B cell (primary cell): ENCODE measurements around the gene ATP10B. TPM values are rescaled to one million over a fixed set of nuclear protein-coding genes. Genes with fewer than 3 reads are reported as not detected.

Experiments used
- ATAC-seq: fragments of 200-7000 bp; cut with Tn5 transposase; one replicate; pipeline ENCODE4 v1.10.0; 2021; ENCODE audit warnings: low read depth, mild to moderate bottlenecking, moderate number of reproducible peaks, moderate library complexity
- CTCF ChIA-PET: fragments of 350-600 bp; sonication (Branson Sonifier 250); formaldehyde crosslinking; loops from one replicate; lab custom pipeline; 2021; ENCODE audit warnings: antibody characterized with exemption, inconsistent platforms; lab: Charles Lee
- POLR2A ChIA-PET: fragments of 350-600 bp; sonication (Branson Sonifier 250); formaldehyde crosslinking; loops from one replicate; lab custom pipeline; 2021; ENCODE audit warnings: antibody characterized with exemption; lab: Charles Lee
- DNase-seq: peaks from one replicate; pipeline ENCODE4 v3.0.0; 2013
- H2AFZ ChIP-seq: 2 replicates; pipeline ENCODE4 v1.6.1; 2012; ENCODE audit warnings: mild to moderate bottlenecking, low read depth, low read length; ENCODE audit not compliant: insufficient read depth, poor library complexity, severe bottlenecking
- H3K27ac ChIP-seq, 2 donors: 1 replicate in 1 of 2; 2 replicates in 1 of 2; pipeline ENCODE4 v1.5.1; 2012 to 2013; ENCODE audit warnings: low read length in 2 of 2, mild to moderate bottlenecking in 2 of 2, moderate library complexity in 1 of 2
- H3K27me3 ChIP-seq, 4 experiments: fragments of 200-600 bp in 1 of 4; sonication (generic) in 1 of 4; replicated peaks in 1 of 4; 1 replicate in 2 of 4; 2 replicates in 2 of 4; pipeline versions ENCODE4 v1.6.1 to v1.7.0; 2013 to 2016; ENCODE audit warnings: low read length in 3 of 4, mild to moderate bottlenecking in 2 of 4, mixed read lengths in 1 of 4, moderate library complexity in 1 of 4; ENCODE audit not compliant: insufficient read depth in 4 of 4, control insufficient read depth in 3 of 4; ENCODE audit errors: control extremely low read depth in 1 of 4
- H3K36me3 ChIP-seq, 2 experiments: replicated peaks in 1 of 2; 1 replicate in 1 of 2; 2 replicates in 1 of 2; pipeline versions ENCODE4 v1.6.1 to v1.7.1; 2013; ENCODE audit warnings: low read length in 1 of 2; ENCODE audit not compliant: insufficient read depth in 2 of 2, control insufficient read depth in 1 of 2; ENCODE audit errors: control extremely low read depth in 1 of 2, extremely low read depth in 1 of 2
- H3K4me1 ChIP-seq, 2 donors: fragments of 200-600 bp in 1 of 2; sonication (generic) in 1 of 2; 1 replicate in 1 of 2; 2 replicates in 1 of 2; pipeline versions ENCODE4 v1.5.1 to v1.6.1; 2013 to 2017; ENCODE audit warnings: low read length in 2 of 2; ENCODE audit not compliant: control insufficient read depth in 2 of 2, insufficient read depth in 2 of 2
- H3K4me2 ChIP-seq: replicated peaks from 2 replicates; pipeline ENCODE3; 2012; ENCODE audit warnings: mild to moderate bottlenecking, low read depth, low read length; ENCODE audit not compliant: poor library complexity, severe bottlenecking
- H3K4me3 ChIP-seq, 5 experiments: fragments of 200-600 bp in 1 of 5; sonication (generic) in 1 of 5; 1 replicate in 3 of 5; 2 replicates in 2 of 5; pipeline versions ENCODE4 v1.5.1 to v1.7.0; 2011 to 2016; ENCODE audit warnings: low read length in 4 of 5, mild to moderate bottlenecking in 4 of 5, low read depth in 2 of 5, control low read depth in 1 of 5, moderate library complexity in 1 of 5; ENCODE audit not compliant: insufficient read depth in 1 of 5; ENCODE audit errors: control extremely low read depth in 1 of 5, extremely low read depth in 1 of 5
- H3K79me2 ChIP-seq: fragments of 200-600 bp; sonication (generic); one replicate; pipeline ENCODE4 v1.6.0; 2016; ENCODE audit warnings: low read length; ENCODE audit not compliant: control insufficient read depth, insufficient read depth
- H3K9ac ChIP-seq: fragments of 200-600 bp; sonication (generic); 2 replicates; pipeline ENCODE4 v1.6.1; 2017; ENCODE audit warnings: mild to moderate bottlenecking, low read length, moderate library complexity
- H3K9me3 ChIP-seq, 3 donors: one replicate each; pipeline versions ENCODE4 v1.6.1 to v1.7.1; 2013; ENCODE audit warnings: low read length in 2 of 3; ENCODE audit not compliant: control insufficient read depth in 2 of 3, insufficient read depth in 1 of 3; ENCODE audit errors: control extremely low read depth in 1 of 3
- H4K20me1 ChIP-seq: 2 replicates; pipeline ENCODE4 v1.6.0; 2012; ENCODE audit warnings: mild to moderate bottlenecking, low read length; ENCODE audit not compliant: insufficient read depth, control insufficient read depth, poor library complexity, severe bottlenecking
- H3K27ac Mint-ChIP-seq: one replicate; pipeline ENCODE4 v1.8.0; 2021; ENCODE audit warnings: mixed read lengths
- H3K27me3 Mint-ChIP-seq: one replicate; pipeline ENCODE4 v1.8.0; 2021; ENCODE audit warnings: mixed read lengths
- H3K4me1 Mint-ChIP-seq: one replicate; pipeline ENCODE4 v1.8.0; 2021; ENCODE audit warnings: mixed read lengths
- H3K4me3 Mint-ChIP-seq: one replicate; pipeline ENCODE4 v1.8.0; 2021; ENCODE audit warnings: mixed read lengths
- H3K9me3 Mint-ChIP-seq: one replicate; pipeline ENCODE4 v1.8.0; 2022; ENCODE audit warnings: mixed read lengths; ENCODE audit not compliant: insufficient read depth
- CTCF ChIP-seq: fragments of 200-600 bp; IDR thresholded peaks from one replicate; pipeline ENCODE4 v1.8.0; 2022; ENCODE audit warnings: antibody characterized with exemption, mild to moderate bottlenecking
- EZH2 ChIP-seq: IDR thresholded peaks from 2 replicates; pipeline ENCODE4 v1.6.1; 2012; ENCODE audit warnings: borderline replicate concordance, low read depth, mild to moderate bottlenecking, moderate library complexity, low read length; ENCODE audit not compliant: insufficient read depth, poor library complexity, severe bottlenecking
- WGBS: methylation state at CpG from one replicate; pipeline ENCODE4 v1.1.5; 2013; ENCODE audit warnings: missing lambda C conversion rate; ENCODE audit not compliant: insufficient coverage; 5-methylcytosine and 5-hydroxymethylcytosine counted together
- intact Hi-C: fragments of 100-400 bp; cut with micrococcal nuclease; formaldehyde crosslinking; loops from one replicate; pipeline ENCODE4 v1.10.0; 2022
- polyA plus RNA-seq: library from polyadenylated mRNA; depleted of rRNA; stranded (reverse); fragments of >200 nt; gene quantifications from 2 replicates; pipeline ENCODE4 v1.2.3, GENCODE V29; 2012
- total RNA-seq, 2 donors: library from RNA; stranded (reverse); fragments of 120-200 nt in 1 of 2; gene quantifications; 1 replicate in 1 of 2; 2 replicates in 1 of 2; pipeline versions ENCODE4 v1.2.3 to v1.2.4, GENCODE V29; 2013 to 2022

The ATP10B gene
- total and polyA plus RNA-seq, 2 donors (not counting 1 experiment from before 2014, with no cell fraction given), result not detected

- no peaks in the 10 kb centered on the region for H3K9me3 Mint-ChIP-seq
- Histone ChIP-seq H3K36me3 (no peaks in the 10 kb centered on the region), H3K27ac (no peak overlapping the region), H3K4me1 (no peaks in the 10 kb centered on the region), H3K79me2 (no peaks in the 10 kb centered on the region), H4K20me1 (no peaks in the 10 kb centered on the region), H3K9ac (no peak overlapping the region), H3K27me3 (no peaks in the 10 kb centered on the region), H3K4me3 (no peak overlapping the region), H3K9me3 (no peaks in the 10 kb centered on the region), H2AFZ (no peak overlapping the region), H3K4me2 (no peak overlapping the region)
- peaks cover 17% of the 10 kb centered on the region for H3K27me3 Mint-ChIP-seq
- CTCF ChIA-PET, result no interaction called here
- POLR2A ChIA-PET, result no interaction called here
- no peak overlapping the region for H3K4me3 Mint-ChIP-seq
- no peak for DNase-seq
- TF ChIP-seq CTCF, result no peak
- no peak for TF ChIP-seq EZH2
- WGBS, result 91% methylated on average over 8 of the region's 9 CpGs
- no peak for ATAC-seq
- intact Hi-C loops, result no loop called here
- H3K27ac Mint-ChIP-seq, result no peak overlapping the region
- H3K4me1 Mint-ChIP-seq, result no peaks in the 10 kb centered on the region
Observed at GRCh38 chr5:160620401-160620800, 231.6 kb downstream of the ATP10B start.

- Histone ChIP-seq H4K20me1 (no peaks in the 10 kb centered on the region), H3K4me2 (no peak overlapping the region), H3K27me3 (no peaks in the 10 kb centered on the region), H3K4me1 (no peaks in the 10 kb centered on the region), H3K9me3 (no peaks in the 10 kb centered on the region), H3K36me3 (no peaks in the 10 kb centered on the region), H3K27ac (no peak overlapping the region), H2AFZ (no peak overlapping the region), H3K9ac (no peak overlapping the region), H3K4me3 (no peak overlapping the region), H3K79me2 (no peaks in the 10 kb centered on the region)
- Mint-ChIP-seq H3K9me3 (no peaks in the 10 kb centered on the region), H3K4me1 (no peaks in the 10 kb centered on the region), H3K4me3 (no peak overlapping the region), H3K27me3 (peaks cover 17% of the 10 kb centered on the region), H3K27ac (no peak overlapping the region)
- DNase-seq (no peak), ATAC-seq (no peak)
- intact Hi-C loops, result no loop called here
- POLR2A ChIA-PET, result no interaction called here
- CTCF ChIA-PET, result no interaction called here
- no peak for TF ChIP-seq EZH2
- TF ChIP-seq CTCF, result no peak
- WGBS, result no CpG with 5 or more reads among the region's 3 CpGs
Observed at GRCh38 chr5:160619381-160619780, 232.6 kb downstream of the ATP10B start.
